Astrocyte (in vitro differentiated cells and primary cell): ENCODE measurements around the gene PRR15L.

Experiments used
- CTCF ChIP-seq: IDR thresholded peaks from 2 replicates; pipeline ENCODE4 v1.5.1; 2011; ENCODE audit warnings: low read depth, mild to moderate bottlenecking, inconsistent platforms, low read length, moderate library complexity; ENCODE audit not compliant: insufficient read depth
- EZH2 ChIP-seq: IDR thresholded peaks from 2 replicates; pipeline ENCODE4 v1.6.1; 2012; ENCODE audit warnings: mild to moderate bottlenecking, low read length, inconsistent platforms; ENCODE audit not compliant: insufficient read depth

- TF ChIP-seq CTCF, result no peak
- no peak for TF ChIP-seq EZH2
Observed at GRCh38 chr17:47981462-47981861, 23.8 kb upstream of the PRR15L start.
